Head of caudate nucleus (tissue), 42 donors: ENCODE measurements around the gene NDUFAF8.

ENCODE experiments used
- DNase-seq, 42 donors: peaks; one replicate each; pipeline versions ENCODE4 v3.0.0 to v3.0.0-alpha.2; 2020 to 2021; ENCODE audit warnings: mixed read lengths in 7 of 42
- intact Hi-C: fragments of 100-400 bp; cut with DNase I; formaldehyde crosslinking; loops from one replicate; pipeline ENCODE4 v1.15.0; 2022

NDUFAF8 gene

DNA sequence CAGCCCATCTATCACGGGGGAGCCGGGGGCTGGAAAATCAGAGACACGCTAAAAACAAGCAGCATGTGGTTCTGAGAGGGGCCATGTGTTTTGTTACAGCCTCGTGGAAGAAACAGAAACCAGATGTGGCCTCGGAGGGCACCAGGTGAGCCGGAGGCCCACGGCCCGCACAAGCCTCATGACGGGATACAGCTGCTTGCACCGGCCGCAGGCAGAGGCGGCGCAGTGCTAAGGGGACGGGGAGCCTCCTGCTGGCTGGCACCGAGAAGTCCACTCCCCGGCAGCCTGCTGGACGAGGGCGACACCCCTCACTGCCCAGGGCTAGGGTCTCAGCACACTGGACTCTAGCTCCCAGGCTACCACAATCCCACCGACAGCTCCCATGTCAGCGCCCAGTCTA lies 19.2 kb downstream of the NDUFAF8 start:
- intact Hi-C loops, result no loop called here
- DNase-seq, result no peak

DNA sequence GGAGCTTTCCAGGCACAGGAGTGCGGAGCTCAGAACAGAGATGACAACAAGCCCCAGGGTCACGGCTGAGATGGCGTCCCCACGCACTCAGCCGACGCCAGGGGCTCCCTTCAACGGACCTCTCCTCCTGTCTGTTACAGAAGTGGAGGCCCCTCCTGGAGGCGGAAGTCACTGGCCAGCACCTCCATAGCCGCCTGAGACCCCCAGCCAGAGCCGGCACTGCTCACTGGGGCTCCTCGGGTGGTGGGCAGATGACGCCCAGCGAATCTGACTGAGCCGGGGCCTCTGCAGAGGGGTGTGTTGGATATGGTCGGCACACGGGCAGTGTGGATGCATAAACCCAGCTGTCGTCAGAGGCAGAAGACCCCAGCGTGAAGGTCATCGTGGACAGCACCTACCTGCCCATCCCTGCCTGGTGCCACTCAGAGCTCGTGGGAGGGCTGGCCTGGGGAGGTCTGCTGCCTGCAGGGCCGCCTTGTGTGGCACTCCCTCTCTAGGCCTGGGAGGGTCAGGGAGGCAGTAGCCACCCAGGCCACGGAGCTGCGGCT lies 20.0 kb downstream of the NDUFAF8 start:
- DNase-seq, result no peak
- intact Hi-C loops, result no loop called here

DNA sequence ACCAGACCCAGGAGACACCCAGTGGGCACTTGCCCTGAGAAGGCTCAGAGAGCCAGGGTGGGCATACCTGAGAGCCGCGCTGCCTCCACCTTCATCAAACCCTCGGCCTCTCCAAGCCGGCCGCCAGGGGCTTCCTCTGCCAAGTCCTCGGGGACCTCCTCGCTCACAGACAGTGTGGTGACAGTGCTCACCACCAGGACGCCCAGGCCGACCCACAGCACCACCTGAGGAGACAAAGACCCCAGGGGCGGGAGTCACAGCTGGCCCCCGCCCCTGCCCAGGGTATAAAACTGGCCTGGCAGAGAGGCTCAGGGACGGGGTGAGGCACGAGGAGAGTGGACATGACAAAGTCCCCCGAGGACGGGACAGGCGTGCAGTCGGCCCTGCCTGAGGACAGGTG lies 21.1 kb downstream of the NDUFAF8 start:
- intact Hi-C loops, result no loop called here

DNA sequence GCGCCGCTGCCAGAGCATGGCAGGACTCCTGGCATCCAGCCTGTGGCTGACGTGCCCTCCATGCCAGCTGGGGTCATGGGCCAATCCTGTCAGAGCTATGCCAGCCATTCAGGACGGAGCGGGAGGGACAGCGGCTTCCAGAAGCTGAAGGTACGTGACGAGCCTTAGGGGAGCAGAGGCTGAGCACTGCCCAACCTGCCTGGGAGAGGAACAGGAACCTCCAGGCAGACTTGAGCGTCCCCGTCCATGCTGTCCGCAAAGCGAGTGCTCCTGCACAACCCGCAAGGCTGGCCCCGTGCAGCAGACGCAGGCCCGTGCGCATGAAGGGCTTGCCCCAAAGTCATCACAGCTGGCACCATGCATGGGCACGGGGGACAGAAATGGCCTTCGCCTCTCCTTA lies 21.5 kb downstream of the NDUFAF8 start:
- intact Hi-C loops, result no loop called here

More for the DNA sequence above, 21.1 kb downstream of the NDUFAF8 start:
- DNase-seq, result no peak

DNA sequence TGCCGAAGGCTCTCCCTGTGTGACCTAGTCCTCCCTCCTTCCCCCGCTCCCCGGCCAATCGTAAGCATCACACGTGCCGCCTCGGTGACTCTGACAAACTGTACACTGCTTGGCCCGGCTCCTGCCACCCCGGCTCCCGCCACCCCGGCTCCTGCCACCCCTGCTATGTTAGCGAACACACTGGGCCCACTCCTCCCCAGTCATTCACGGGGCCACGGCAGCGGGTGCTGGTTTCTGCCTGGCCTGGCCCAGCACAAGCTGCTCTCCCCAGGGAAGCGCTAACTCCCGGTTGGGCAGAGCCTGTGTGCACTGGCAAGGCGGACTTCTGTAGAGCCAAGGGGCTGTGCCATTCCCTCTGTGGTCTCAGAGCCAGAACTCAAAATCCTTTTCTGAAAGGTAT lies 22.0 kb downstream of the NDUFAF8 start:
- intact Hi-C loops, result no loop called here
- no peak for DNase-seq

More for the DNA sequence above, 21.5 kb downstream of the NDUFAF8 start:
- no peak for DNase-seq

DNA sequence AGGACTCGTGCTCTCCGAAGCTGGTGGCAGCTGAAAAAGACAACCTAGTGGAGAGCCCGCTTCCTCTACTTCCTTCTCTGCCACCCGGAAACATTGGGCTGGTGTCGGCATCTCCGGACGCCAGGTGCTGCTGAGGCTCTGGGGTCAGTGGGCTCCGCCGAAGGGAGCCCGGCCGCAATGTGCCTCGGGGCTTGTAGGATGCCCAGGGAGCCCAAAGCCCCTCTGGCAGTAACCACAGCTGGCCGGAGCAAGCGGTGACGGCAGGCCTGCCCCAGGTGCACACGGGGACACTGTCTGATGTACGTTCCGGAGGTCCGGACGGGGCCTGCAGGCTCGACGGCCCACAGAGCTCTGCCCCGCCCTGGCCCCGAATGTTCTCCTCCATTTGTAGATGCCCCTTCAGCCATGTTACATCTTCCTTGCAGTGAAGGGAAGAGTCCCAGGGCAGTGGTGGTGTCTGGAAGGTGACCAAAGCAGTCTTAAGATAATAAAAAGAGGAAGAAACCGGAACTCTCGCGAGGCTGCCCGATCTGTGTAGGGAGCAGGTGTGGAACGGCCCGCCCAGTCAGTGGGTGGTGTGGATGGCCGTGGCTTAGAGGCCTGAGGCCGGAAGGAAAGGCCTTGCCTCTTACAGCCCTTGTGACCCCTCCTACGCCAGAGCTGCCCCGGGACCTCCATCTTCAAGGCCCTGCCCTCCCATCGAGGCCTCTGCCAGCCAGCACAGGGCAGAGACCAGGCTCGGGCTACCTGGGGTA lies 22.6 kb downstream of the NDUFAF8 start:
- DNase-seq, result no peak
- intact Hi-C loops, result no loop called here

DNA sequence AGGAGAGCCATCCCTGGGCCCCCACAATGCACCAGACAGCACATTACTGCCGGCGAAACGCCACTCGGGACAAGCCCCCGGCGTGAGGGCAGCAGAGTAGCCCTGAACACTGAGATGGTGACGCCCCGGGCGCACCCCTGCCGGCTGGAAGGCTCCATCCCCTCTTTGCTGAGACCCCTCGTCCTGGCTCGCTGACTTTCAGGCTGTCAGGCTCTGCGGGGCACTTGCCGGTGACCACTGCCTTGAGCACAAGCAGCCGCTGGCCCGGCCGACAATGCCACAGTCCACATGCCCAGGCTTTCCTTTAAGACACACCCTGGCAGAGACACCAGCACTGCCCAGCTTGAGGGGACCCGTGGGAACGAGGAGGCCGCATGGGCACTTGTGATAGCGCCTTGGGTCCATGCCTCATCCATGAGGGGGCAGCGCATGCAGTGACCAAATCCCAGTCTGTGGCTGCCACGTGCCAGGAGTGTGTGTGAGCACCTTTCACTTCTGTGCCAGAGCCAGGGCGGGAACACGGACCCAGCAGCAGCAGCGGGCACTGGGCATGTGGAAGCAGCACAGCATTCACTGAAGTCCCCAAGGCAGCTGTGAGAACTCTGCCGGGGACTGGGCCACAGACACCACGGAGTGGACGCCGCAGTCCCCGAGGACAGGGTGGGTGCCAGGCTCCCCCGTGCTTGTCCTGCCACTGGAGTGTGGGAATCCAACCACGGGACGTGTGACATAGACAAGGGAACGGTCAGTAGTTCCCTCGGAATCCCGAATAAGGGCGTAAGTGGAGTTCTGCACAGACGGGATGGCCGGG lies 24.5 kb downstream of the NDUFAF8 start:
- DNase-seq, result no peak
- intact Hi-C loops, result no loop called here

DNA sequence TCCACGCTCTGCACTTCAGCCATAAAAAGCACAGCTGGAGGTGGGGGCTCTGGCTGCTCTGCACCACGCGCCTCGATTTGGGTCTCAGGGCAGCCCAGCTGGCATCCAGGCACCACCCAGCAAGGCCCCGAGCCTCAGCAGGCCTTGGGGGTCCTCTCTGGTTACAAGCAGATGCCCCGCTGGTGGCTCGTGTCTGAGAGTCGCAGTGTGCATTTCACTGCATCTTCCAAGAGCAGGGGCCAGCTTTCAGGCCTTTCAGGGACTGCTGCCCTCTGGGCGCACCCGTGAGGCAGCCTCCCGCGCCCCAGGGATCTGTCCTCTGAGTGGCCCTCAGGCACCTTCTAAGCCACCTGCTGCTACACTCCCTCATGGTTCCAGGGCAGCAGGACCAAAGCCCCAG lies 25.5 kb downstream of the NDUFAF8 start:
- intact Hi-C loops, result no loop called here
- DNase-seq, result no peak

DNA sequence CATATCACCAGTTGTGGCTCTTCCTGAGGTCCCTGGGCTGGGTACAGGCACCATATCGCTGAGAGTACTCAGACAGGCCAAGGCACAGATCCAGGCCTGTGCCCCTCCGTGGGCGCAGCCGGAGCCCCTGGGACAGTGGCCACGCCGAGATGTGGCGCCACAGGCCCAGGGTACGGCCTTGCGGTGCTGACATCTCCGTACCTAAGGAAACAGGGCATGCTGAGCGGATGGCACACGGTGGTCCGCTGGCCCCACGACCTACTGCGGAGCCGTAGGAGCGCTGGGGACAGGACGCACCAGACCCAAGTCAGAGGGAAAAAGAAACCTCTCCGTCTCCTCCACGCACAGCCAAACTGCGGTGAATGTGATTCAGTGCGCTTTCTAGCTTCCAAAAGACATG lies 26.5 kb downstream of the NDUFAF8 start:
- intact Hi-C loops, result no loop called here

DNA sequence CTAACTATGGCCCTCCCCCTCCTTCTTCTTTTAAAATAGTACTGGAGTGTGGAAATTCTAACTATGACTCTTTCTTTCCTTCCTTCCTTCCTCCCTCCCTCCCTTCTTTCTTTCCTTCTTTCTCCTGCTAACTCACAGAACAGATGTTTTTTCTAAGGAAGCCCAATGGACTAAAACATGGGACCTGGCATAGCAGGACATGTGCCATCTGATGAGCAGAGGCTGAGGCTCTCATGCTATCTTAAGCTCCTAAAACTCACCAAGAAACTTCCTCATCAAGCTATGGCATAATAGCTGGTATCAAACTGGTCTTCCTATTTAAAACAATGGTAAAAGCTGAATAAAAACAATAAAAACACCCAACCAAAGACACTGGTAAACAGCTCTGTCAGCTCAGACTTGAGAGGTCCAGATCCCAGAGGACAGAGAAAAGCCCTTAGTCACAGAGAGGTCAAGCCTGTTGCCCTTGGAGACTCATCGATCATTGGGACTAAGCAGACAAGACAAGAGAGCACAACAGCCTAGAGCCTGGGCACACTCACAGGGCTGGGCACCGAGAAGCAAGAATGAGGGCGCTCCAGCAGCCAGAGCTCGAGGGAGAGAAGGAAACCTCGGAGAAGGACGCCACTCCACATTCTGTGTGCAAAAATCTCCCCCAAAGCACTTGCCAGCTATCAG lies 28.4 kb downstream of the NDUFAF8 start:
- intact Hi-C loops, result no loop called here
- no peak for DNase-seq

More for the DNA sequence above, 26.5 kb downstream of the NDUFAF8 start:
- DNase-seq, result no peak

DNA sequence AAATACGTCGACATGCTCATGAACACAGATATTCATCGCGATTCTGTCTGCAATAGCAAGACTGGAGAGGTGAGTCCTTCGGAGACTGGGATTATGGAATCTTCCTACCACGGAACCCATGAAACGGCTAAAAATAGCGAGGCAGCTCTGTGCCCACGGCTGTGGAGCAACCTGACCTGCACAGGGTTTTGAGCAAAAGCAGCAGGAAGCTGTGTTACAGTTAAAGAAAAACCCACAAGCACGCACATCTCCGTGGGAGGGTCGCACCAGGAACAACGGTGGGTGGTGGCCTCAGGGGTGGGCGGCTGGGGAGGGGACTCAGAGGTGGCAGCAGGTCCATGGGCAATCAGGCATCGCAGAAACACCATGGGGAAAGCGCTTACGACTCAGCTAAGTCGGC lies 31.2 kb downstream of the NDUFAF8 start:
- intact Hi-C loops, result no loop called here
- DNase-seq, result peak in 32 of 42 donors; percentile 21 to 80 (median 50)

DNA sequence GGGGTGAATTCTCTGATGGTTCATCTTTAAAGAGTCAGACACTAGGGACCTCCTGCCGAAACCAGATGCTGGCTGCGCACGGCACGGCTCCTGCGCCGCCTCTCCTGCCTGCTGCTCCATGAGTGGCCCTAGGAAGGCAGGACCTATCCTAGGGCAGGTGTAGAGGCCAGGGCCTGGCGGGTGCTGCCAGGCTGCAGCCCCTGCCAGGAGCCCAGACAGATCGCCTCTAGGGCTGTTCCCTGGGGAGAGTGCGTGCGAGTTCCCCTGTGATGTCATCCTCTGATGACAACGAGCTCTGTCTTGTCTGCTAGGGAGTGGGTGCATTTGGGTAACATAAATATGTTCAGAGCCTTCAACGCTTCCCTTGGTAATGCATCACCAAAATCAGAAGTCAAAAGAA lies 32.1 kb downstream of the NDUFAF8 start:
- intact Hi-C loops, result no loop called here
- no peak for DNase-seq

DNA sequence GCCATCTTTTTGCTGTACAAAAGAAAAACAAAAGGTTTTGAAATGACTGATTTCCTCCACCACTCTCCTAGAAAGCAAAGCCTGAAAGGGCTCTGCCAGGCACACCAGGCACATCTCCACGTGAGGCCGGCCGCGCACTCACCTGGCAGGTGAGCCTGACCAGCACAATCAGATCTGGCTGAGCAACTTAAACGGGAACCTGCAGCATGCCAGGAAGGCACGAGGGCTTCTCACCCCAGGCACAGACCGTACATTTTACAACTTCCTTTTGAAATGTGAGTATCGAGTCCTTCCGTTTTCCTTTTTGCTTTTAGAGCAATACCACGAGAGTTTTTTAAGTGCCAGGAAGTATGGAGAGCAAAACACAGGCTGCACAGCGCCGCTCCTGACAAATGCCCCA lies 33.5 kb downstream of the NDUFAF8 start:
- no peak for DNase-seq
- intact Hi-C loops, result no loop called here

DNA sequence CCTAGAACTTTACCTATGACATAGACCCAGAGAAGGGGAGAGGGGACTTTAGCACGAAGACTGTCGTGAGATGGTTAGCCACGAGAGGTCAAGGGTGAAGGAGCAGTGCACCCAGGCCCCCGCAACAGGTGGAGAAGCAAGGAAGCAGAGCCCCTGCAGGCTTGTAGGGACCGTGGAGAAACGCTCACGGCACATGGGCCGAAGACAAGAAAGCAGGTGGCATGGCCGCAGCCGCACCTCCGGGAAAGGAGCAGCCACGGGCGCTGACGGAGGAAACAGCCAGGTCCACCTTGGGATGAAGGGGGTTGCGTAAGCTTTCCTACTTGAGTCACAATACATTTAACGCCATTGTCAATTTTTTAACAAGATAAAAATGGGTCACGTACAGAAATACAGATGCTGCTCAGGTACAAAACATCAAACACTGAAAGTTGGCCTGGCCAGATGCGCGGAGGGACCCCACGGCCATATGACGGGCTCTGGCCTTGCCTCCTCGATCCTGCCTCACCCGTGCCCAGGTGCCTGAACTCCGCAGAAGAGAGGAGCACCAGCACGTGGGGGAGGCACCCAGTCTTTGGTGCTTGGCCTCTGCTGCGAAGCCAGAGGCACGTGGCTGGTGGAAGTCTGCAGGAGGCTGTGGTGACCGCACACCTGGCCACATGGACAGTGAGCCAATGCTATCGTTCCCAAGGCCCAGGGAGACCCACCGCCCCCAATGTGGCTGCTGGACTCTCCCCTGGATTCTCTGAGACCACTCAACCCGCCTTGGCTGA lies 34.8 kb downstream of the NDUFAF8 start:
- DNase-seq, result no peak
- intact Hi-C loops, result no loop called here

DNA sequence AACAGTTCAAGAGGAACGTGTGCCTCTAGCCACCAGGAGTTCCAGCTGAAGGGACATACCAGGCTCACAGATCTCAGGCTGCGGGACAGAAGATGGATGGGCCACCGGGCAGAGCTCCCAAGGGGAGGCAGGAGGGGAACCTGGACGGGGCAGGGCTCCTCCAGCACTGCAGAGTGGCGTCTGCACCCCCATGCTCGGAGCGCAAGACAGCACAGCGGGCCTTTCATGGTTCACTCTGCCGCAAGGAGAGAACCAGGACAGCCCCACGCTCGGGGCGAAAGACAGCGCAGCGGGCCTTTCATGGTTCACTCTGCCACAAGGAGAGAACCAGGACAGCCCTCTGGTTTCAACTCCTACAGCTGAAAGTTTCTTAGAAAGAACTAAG lies 35.3 kb downstream of the NDUFAF8 start:
- intact Hi-C loops, result no loop called here
- DNase-seq, result no peak

DNA sequence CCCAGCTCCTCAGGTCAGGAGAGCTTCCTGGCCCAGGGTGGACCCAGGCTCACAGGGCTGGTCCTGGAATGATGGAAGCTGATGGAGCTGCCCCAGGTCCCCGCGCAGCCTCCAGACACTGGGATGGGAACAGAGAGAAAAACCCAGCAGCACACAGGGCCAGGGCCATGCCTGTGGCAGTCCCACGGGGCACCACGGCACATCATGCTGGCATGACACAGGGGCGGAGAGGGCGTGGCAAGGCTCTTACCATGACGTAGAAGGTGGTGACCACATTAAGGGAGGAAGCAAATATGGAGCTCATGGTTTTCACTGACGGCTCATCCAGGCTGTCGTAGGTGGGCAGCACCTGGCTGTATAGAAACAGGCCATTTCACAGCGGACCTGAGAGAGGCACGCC lies 37.7 kb downstream of the NDUFAF8 start:
- intact Hi-C loops, result no loop called here
- no peak for DNase-seq

DNA sequence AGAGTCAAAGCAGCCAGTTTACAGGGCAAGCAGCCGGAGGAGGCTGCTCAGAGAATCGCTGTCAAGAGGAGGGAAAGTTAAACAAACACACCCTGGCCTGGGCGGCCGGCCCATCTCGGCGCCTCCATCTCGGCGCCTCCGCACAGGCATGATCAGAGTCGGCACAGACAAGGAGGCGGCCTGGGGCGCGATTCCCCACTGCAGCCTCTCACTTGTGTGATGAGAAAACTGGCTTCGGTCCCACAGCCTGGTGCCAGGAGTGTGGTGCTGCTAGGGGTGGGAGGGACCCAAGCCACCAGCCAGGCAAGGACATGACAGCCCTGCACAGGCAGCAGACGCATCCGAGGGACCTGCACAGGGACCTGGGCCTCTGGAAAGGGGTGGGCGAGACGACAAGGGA lies 38.3 kb downstream of the NDUFAF8 start:
- DNase-seq, result peak in 31 of 42 donors; percentile 23 to 73 (median 47)
- intact Hi-C loops, result no loop called here

DNA sequence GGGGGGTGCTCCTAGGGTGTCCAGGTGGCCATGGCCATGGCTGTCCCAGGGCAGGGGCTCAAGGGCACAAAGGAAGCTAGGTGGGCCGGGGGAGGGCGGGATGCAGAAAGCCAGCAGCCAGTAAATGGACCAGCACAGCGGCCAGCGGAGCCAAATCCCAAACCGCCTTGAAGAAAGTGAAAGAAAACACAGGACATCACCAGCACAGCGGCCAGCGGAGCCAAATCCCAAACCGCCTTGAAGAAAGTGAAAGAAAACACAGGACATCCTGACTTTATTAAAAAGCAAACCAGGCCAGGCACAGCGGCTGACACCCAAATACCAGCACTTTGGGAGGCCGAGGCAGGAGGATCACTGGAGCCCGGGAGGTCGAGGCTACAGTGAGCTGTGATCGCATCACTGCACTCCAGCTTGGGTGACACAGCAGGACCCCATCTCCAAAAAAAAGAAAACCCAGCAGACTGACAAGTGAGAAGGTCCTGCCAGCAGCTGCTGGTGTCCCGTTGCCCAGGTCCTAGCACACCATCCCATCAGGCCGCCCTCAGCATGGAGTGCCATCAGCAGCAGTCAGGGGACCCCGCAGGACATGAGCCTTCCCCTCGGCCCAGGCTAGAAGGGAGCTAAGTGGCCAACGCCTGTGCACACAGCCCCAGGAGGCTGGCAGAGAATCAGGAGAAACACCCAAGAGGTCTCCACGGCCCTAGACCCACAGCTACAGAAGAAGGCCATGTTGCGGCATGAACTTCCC lies 39.0 kb downstream of the NDUFAF8 start:
- DNase-seq, result no peak
- intact Hi-C loops, result no loop called here
